NCI-H69 (cell line): ENCODE data around the gene PDE4A.
A peak's percentile ranks its signal among the peaks of the same experiment; 100 is the strongest.
"Not testable (repeated sequence)": the region's sequence is repeated elsewhere in the genome, so short reads cannot be mapped to it uniquely, and the experiment has no call there.

ENCODE experiments used
- DNase-seq: peaks from one replicate; lab custom pipeline; 2025; lab: John Stamatoyannopoulos, UW

The PDE4A gene

GRCh38 chr19:10403137-10404021, 17.0 kb upstream of the PDE4A start, which contains the start of gene CDC37:
Gene CDC37 (minus strand): TSS chr19:10403542. CDS start chr19:10403479, 63 bp downstream.
- peak; percentile 99 for DNase-seq

DNA sequence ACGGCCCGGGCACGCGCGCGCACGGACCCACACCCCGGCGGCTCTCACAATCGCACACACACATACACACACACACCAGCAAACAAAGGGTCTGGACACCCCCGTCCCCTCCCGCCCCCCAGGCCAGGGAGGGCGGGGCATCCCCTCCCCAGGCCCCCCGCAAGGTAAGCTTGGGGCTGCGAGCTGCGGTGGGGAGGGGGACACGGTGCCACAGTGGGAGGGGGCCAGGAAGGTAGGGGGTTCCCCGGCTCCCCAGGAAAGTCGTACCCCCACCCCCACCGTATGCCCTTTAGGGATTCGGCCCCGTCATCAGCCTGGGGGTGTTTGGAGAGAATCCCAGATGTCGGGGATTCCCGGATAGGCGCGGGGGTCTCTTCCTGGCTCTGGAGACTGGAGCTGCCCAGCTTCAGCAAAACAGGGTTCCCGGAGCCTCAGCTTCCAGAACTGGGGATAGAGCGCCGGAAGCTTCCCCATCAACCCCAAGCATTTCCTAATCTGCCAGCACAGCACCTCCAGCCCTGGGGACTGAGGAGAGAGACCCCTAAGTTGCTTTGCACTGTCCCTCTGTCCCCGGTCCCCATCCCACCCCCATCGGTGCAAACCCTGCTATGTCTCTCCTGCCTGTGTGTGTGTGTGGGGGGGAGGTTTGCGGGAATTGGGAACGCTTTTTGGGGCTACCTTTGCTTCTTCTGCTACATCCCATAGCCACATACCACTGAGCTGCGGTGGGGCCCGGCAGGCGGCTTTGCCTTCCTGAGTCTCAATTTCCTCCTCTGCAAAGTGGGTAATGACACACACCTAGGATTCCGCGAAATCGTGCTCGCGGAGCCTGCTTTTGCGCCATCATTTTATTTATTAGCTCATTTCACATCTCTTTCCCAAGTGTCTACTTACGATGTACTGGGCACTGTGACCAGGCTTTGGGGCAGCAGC, 15.2 kb upstream of the PDE4A start:
- DNase-seq: peak; percentile 41

GRCh38 chr19:10406191-10406590, 14.1 kb upstream of the PDE4A start:
- no peak for DNase-seq

DNA sequence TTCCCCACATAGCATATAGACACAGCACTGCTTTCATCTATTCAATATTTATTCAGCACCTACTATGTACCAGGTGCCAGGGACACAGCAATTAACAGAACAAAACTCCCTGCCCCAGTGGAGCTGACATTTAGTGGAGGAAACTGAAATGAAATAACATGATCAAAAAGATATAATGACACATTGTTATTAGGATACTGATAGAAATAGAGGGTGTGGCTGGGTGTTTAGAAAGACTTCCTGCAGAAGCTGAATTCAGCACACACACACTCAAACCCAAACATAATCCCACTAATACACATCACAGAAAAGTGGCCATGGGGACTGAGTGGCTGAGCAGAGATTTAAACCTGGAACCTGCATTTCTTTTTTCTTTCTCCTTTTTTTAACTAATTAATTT, 13.2 kb upstream of the PDE4A start:
- DNase-seq: no peak

- DNase-seq: no peak
Observed at GRCh38 chr19:10408511-10409283, 11.6 kb upstream of the PDE4A start.

DNA sequence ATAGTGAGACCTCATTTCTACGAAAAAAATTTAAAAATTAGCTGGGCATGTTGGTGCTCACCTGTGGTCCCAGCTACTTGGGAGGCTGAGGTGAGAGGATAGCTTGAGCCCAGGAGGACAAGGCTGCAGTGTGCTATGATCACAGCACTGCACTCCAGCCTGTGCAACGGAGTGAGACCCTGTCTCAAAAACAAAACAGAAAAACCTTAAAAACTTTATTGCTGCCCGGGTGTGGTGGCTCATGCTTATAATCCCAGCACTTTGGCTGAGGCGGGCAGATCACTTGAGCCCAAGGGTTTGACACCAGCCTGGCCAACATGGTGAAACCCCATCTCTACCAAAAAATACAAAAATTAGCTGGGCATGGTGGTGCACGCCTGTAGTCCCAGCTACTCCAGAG, 9.1 kb upstream of the PDE4A start:
- not testable (repeated sequence) for DNase-seq

DNA sequence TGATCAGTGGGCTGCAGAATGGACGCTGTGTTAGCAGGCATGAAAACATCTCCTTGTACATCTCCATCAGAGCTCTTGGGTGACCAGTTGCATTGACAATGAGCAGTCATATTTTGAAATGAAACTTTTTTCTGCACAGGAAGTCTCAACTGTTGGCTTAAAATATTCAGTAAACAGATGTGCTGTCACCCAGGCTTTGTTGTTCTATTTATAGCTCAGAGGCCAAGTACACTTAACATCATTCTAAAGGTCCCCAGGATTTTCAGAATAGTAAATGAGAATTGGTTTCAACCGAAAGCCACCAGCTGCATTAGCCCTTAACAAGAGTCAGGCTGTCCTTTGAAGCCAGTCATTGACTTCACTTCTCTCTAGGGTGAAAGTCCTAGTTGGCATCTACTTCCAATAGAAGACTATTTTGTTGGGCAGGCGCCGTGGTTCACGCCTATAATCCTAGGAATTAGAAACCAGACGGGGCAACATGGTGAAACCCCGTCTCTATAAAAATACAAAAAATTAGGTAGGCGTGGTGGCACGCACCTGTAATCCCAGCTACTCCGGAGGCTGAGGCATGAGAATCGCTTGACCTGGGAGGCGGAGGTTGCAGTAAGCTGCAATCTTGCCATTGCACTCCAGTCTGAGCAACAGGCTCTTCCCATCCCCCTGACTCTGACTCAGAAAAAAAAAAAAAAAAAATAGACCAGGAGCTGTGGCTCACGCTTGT, 7.9 kb upstream of the PDE4A start:
- DNase-seq: no peak

- DNase-seq: no peak
Observed at GRCh38 chr19:10416083-10416379, 4.3 kb upstream of the PDE4A start.

DNA sequence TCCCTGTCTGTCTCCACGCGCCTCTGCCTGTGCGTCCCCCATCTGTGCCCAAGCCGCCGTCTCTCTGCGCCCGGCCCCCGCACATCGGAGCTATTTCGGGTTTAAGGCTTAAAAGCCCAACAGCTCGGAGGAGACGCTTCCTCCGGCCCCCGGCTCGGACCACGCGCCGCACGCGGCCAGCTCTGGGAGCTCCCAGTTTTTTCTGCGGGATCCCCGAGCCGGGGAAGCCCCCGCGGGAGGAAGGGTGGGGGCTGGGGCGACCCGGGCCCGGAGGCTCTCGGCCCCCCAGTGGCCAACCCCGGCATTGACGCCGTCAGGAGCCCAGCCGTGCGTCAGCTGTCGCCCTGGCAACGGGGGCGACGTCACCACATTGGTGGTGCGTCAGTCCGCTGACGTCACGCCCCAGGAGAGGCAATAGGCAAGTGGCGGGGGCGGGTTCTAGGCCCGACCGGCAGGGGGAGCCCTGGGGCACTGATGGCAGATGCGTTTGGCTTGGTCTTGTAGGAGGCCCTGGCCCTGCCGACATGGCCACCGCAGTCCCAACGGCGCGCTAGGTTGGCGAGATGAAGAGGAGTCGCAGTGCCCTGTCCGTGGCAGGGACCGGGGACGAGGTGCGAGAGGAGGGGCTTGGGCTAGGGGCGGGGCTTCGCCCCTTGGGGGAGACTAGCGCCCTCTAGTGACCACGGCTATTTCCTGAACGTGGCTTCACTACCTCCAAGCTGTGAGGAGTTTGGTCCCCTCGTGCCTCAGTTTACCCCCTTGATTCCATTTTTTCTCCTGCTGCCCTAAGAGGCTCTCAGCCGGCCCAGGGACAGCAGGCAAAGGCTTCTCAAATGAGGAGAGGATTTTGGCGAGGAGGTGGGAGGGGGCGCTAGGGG, 3.7 kb upstream of the PDE4A start:
- peak; percentile 98 for DNase-seq

- DNase-seq: peak; percentile 78
Observed at GRCh38 chr19:10417541-10418234, 2.6 kb upstream of the PDE4A start.

DNA sequence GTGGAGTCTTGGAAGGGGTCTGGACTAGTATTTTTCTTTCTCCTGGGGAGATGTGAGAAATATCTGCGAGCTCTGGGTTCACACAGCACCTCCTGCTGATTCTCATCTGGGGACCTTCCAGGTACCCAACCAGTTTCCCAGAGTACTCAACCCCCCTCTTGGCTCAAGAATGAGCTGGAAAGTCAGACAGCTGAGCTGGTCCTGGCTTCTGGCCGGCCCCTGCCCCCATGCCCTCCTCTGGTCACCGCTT, 2.2 kb upstream of the PDE4A start:
- DNase-seq: no peak

DNA sequence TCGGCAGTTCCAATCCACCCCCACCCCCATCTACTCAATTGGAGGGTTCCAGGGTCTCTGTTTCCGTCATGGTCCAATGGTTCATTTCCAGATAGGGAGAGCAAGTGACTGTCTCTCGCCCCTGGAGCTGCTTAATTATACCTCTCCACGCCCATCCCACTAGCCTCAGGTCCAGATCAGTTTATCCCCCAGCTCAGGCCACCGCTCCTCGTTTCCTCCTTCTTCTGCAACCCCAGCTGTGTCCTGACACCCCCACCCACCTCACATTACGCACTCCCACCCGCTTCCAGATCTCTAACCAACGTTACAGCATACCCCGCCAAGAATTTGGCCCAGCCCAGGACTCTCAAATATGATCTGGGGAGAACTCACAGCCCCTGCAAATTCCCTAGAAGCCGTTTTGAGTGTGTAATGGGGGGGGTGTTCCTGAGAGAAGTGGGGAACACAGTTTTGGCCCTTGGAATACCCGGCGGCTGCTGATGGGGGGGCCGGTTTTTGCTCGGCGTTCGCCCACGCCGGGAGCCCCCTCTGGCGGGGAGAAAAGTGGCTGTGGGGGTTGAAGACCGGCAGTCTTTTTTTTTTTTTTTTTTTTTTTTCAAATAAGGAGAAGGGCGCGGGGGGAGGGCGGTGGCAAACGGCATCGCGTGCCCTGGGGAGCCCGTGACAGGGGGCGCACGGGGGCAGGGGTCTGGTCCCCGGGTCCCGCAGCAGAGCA, 1.7 kb upstream of the PDE4A start:
- DNase-seq: peak; percentile 80

- DNase-seq: peak; percentile 78
Observed at GRCh38 chr19:10419200-10419645, 1.1 kb upstream of the PDE4A start.

DNA sequence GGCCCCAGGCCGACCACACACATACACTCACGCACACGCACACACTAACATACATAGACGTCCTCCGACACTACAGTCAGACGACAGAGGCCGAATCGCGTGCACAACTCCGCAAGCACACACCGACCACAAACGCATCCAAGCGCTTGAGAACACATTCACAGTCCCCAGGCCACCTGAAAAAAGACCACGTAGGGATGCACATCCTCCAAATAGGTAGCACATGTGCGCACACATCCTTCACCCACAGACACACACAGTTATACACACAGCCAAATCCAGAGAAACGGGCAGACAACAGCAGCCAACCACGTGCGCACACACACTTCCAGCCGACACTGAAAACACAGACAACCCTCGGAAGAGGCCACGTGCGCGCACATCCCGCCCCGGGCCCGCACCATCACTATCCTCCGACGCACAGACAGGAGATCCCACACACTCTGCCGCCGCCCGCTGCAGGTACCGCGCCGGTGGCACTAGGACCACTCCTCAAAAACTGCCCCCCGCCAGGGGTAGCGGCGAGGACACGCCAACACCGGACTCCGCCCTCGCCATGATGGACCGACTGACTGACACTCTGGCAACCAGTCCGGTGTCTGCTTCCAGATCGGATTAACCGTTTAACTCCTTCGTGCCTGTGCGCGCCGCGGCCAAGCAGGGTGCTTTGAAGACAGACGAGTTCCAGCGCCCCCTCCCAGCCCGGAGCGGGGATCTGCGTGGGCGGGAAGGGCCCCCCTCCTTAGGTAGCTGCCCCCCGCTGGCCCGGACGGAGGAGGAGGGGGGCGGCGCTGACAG, 493 bp upstream of the PDE4A start:
- peak; percentile 98 for DNase-seq

DNA sequence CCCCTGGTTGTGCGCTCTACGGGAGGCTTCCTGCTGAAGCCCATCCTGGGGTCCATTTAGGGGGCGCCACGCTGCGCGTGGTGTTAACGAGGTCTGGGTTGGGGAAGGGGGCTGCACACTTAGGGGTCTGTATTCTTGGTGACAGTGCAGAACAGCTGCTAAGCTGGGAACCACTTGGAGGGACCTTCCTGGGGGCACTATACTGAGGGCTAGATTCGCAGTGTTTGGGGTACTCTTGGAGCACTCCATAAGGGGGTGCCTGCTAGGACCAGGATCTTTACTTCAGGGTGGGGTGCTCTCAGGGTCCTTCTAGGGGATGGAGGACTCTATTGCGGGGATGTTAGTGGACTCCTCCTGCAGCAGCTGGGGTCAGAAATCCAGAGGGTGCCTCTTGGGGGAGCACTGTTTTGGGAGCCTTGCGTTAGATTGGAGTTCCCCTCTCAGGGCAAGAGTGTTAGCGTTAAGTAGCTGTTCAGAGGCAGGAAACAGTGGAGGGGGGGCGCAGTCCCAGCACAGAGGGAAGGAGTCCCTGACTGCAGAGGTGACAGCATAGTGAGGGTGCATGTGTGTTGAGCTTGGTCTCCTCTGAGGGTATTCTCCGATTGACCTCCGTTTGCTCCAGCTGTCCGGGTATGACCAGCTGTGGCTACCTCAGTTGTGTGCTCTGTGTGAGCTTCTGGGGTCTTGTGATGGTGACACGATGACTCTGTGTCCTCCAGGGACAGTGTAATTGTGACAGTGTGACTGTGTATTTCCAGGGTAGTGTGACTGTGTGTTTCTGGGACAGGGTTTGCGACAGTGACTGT, 1.1 kb downstream of the PDE4A start:
- DNase-seq: peak; percentile 39

- peak; percentile 27 for DNase-seq
Observed at GRCh38 chr19:10422046-10422461, 1.7 kb downstream of the PDE4A start.

DNA sequence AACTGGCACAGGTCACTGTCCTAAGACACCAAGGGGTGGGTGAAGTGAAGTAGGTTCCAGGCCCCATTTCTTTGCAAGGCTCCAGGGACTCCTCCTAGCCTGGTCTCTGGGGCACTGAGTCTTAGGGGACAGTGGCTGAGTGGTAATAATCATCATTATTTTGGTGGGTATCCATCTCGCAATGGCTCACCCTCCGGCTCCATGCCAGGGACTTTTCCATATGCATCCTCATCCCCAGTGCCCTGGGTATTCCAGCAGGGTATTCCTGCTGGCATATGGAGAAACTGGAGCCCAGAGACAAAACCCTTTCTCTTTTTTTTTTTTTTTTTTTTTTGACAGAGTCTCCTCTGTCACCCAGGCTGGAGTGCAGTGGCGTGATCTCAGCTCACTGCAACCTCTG, 2.5 kb downstream of the PDE4A start:
- no peak for DNase-seq
